HG03354 (cell line): ENCODE measurements around the gene NTRK3.
A peak's percentile ranks its signal among the peaks of the same experiment; 100 is the strongest.

ENCODE experiments used
- ATAC-seq: cut with Tn5 transposase; IDR thresholded peaks from one replicate; pipeline ENCODE4 v1.9.1; 2021; ENCODE audit warnings: mild to moderate bottlenecking; ENCODE audit not compliant: unreplicated experiment, poor library complexity, severe bottlenecking

The NTRK3 gene

GRCh38 chr15:88256279-88257230 is at the start of gene NTRK3:
Gene NTRK3, minus strand, starts transcription at chr15:88256739. Its CDS starts 586 bp downstream, at chr15:88256153.
- no peak for ATAC-seq

GRCh38 chr15:88303395-88303794 is 46.9 kb upstream of the NTRK3 start:
- ATAC-seq = no peak

GRCh38 chr15:88302373-88302772 is 45.8 kb upstream of the NTRK3 start:
- no peak for ATAC-seq

- no peak for ATAC-seq
These were observed 44.8 kb upstream of the NTRK3 start for GRCh38 chr15:88301311-88301710.

GRCh38 chr15:88300861-88301260 is 44.3 kb upstream of the NTRK3 start:
- ATAC-seq = no peak

GRCh38 chr15:88300089-88300488 is 43.5 kb upstream of the NTRK3 start:
- ATAC-seq = no peak

GRCh38 chr15:88299497-88299896 is 43.0 kb upstream of the NTRK3 start:
- ATAC-seq = no peak

GRCh38 chr15:88288661-88289060 is 32.1 kb upstream of the NTRK3 start:
- no peak for ATAC-seq

GRCh38 chr15:88288206-88288605 is 31.7 kb upstream of the NTRK3 start:
- no peak for ATAC-seq

- no peak for ATAC-seq
These were observed 27.9 kb upstream of the NTRK3 start for GRCh38 chr15:88284318-88284998.

GRCh38 chr15:88282614-88283013 is 26.1 kb upstream of the NTRK3 start:
- ATAC-seq = no peak

GRCh38 chr15:88276821-88277410 is 20.4 kb upstream of the NTRK3 start:
- no peak for ATAC-seq

GRCh38 chr15:88275804-88276203 is 19.3 kb upstream of the NTRK3 start:
- no peak for ATAC-seq

- peak; percentile 84 for ATAC-seq
These were observed 18.3 kb upstream of the NTRK3 start for GRCh38 chr15:88274553-88275460.

GRCh38 chr15:88272421-88272820 is 15.9 kb upstream of the NTRK3 start:
- no peak for ATAC-seq

GRCh38 chr15:88269356-88270062 is 13.0 kb upstream of the NTRK3 start:
- ATAC-seq = no peak

- ATAC-seq = no peak
These were observed 11.2 kb upstream of the NTRK3 start for GRCh38 chr15:88267720-88268119.

GRCh38 chr15:88266170-88266569 is 9.6 kb upstream of the NTRK3 start:
- ATAC-seq = no peak

GRCh38 chr15:88264622-88265021 is 8.1 kb upstream of the NTRK3 start:
- no peak for ATAC-seq
